ENCODE measurements around the gene CLCA2.
A peak's percentile ranks its signal among the peaks of the same experiment; 100 is the strongest.

CLCA2 gene, protein sequence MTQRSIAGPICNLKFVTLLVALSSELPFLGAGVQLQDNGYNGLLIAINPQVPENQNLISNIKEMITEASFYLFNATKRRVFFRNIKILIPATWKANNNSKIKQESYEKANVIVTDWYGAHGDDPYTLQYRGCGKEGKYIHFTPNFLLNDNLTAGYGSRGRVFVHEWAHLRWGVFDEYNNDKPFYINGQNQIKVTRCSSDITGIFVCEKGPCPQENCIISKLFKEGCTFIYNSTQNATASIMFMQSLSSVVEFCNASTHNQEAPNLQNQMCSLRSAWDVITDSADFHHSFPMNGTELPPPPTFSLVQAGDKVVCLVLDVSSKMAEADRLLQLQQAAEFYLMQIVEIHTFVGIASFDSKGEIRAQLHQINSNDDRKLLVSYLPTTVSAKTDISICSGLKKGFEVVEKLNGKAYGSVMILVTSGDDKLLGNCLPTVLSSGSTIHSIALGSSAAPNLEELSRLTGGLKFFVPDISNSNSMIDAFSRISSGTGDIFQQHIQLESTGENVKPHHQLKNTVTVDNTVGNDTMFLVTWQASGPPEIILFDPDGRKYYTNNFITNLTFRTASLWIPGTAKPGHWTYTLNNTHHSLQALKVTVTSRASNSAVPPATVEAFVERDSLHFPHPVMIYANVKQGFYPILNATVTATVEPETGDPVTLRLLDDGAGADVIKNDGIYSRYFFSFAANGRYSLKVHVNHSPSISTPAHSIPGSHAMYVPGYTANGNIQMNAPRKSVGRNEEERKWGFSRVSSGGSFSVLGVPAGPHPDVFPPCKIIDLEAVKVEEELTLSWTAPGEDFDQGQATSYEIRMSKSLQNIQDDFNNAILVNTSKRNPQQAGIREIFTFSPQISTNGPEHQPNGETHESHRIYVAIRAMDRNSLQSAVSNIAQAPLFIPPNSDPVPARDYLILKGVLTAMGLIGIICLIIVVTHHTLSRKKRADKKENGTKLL

GRCh38 chr1:86423873-86424272 is at the start of gene CLCA2:
CLCA2 (plus strand) TSS chr1:86424171; CDS start chr1:86424248, 77 bp downstream.
- Histone ChIP-seq H3K27ac (ENCODE audit: low read length) (no peak within 1 kb of the TSS), H3K27me3 (ENCODE audit: low read depth, low read length) (no peaks in the 10 kb centered on the region), H3K4me3 (ENCODE audit: low read depth in 1 of 2, low read length in 2 of 2) (no peak within 1 kb of the TSS), H3K36me3 (ENCODE audit: control insufficient read depth in 1 of 2, insufficient read depth in 2 of 2, low read length in 2 of 2) (no peaks in the 10 kb centered on the region), H3K4me1 (ENCODE audit: control insufficient read depth in 1 of 2, insufficient read depth in 2 of 2, low read length in 2 of 2) (no peaks in the 10 kb centered on the region), H3K9me3 (ENCODE audit: control insufficient read depth in 1 of 2, low read length in 2 of 2) (no peaks in the 10 kb centered on the region)

DNA sequence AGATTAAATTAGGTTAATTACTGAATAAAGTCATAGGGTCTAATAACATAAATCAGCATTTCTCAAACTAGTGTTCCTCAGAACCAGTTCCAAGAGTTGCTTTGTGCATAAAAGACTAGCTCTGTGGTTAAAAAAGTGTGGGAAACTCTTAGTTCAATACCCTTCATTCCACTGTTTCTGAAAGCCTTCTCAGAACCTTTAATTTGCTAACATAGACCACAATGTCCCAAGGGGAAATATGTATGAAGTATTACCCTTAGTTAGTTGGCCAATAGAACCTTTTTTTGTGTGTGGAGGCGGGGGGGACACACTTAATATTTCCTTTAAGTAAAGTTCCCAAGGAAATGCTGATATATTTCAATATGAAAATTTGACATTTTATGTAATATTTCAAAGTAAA is 48.3 kb upstream of the CLCA2 start:
- no peak overlapping the region for H3K4me3 ChIP-seq (ENCODE audit: low read depth in 1 of 2, low read length in 2 of 2)
- no peak overlapping the region for H3K27ac ChIP-seq (ENCODE audit: low read length)
- no peaks in the 10 kb centered on the region for H3K4me1 ChIP-seq (ENCODE audit: control insufficient read depth in 1 of 2, insufficient read depth in 2 of 2, low read length in 2 of 2)
- no peaks in the 10 kb centered on the region for H3K27me3 ChIP-seq (ENCODE audit: low read depth, low read length)
- H3K36me3 ChIP-seq (ENCODE audit: control insufficient read depth in 1 of 2, insufficient read depth in 2 of 2, low read length in 2 of 2): peaks cover 3 to 24% of the 10 kb centered on the region in 2 donors
- H3K9me3 ChIP-seq (ENCODE audit: control insufficient read depth in 1 of 2, low read length in 2 of 2): no peaks in the 10 kb centered on the region

DNA sequence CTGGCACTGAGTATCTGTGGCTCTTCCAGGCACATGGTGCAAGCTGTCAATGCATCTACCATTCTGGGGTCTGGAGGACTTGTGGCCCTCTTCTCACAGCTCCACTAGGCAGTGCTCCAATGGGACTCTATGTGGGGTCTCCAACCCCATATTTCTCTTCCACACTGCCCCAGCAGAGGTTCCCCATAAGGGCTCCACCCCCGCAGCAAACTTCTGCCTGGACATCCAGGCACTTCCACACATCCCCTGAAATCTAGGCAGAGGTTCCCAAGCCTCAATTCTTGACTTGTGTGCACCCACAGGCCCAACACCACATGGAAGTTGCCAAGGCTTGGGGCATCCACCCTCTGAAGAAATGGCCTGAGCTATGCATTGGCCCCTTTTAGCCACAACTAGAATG is 46.6 kb upstream of the CLCA2 start:
- Histone ChIP-seq H3K9me3 (ENCODE audit: control insufficient read depth in 1 of 2, low read length in 2 of 2) (no peaks in the 10 kb centered on the region), H3K4me3 (ENCODE audit: low read depth in 1 of 2, low read length in 2 of 2) (no peak overlapping the region), H3K36me3 (ENCODE audit: control insufficient read depth in 1 of 2, insufficient read depth in 2 of 2, low read length in 2 of 2) (peaks cover 3 to 24% of the 10 kb centered on the region in 2 donors), H3K27ac (ENCODE audit: low read length) (no peak overlapping the region), H3K27me3 (ENCODE audit: low read depth, low read length) (no peaks in the 10 kb centered on the region), H3K4me1 (ENCODE audit: control insufficient read depth in 1 of 2, insufficient read depth in 2 of 2, low read length in 2 of 2) (no peaks in the 10 kb centered on the region)

DNA sequence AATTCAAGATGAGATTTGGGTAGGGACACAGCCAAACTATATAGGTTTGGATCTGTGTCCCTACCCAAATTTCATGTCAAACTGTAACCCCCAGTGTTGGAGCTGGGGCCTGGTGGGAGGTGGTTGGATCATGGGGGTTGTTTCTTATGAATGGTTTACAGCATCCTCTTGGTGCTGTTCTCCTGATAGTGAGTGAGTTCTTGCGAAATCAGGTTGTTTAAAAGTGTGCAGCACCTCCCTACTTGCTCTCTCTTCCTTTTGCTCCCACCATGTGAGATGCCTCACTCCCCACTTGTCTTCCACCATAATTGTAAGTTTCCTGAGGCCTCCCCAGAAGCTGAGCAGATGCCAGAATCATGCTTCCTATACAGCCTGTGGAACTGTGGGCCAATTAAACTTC is 45.2 kb upstream of the CLCA2 start:
- H3K36me3 ChIP-seq (ENCODE audit: control insufficient read depth in 1 of 2, insufficient read depth in 2 of 2, low read length in 2 of 2): peaks cover 1 to 18% of the 10 kb centered on the region in 2 donors
- H3K27ac ChIP-seq (ENCODE audit: low read length): no peak overlapping the region
- H3K4me3 ChIP-seq (ENCODE audit: low read depth in 1 of 2, low read length in 2 of 2): no peak overlapping the region
- H3K9me3 ChIP-seq (ENCODE audit: control insufficient read depth in 1 of 2, low read length in 2 of 2): no peaks in the 10 kb centered on the region
- no peaks in the 10 kb centered on the region for H3K27me3 ChIP-seq (ENCODE audit: low read depth, low read length)
- H3K4me1 ChIP-seq (ENCODE audit: control insufficient read depth in 1 of 2, insufficient read depth in 2 of 2, low read length in 2 of 2): no peaks in the 10 kb centered on the region

GRCh38 chr1:86380257-86380861 is 43.6 kb upstream of the CLCA2 start:
- Histone ChIP-seq H3K36me3 (ENCODE audit: control insufficient read depth in 1 of 2, insufficient read depth in 2 of 2, low read length in 2 of 2) (peaks cover 0 to 10% of the 10 kb centered on the region in 2 donors), H3K27ac (ENCODE audit: low read length) (no peak overlapping the region), H3K9me3 (ENCODE audit: control insufficient read depth in 1 of 2, low read length in 2 of 2) (no peaks in the 10 kb centered on the region), H3K4me3 (ENCODE audit: low read depth in 1 of 2, low read length in 2 of 2) (no peak overlapping the region), H3K4me1 (ENCODE audit: control insufficient read depth in 1 of 2, insufficient read depth in 2 of 2, low read length in 2 of 2) (no peaks in the 10 kb centered on the region), H3K27me3 (ENCODE audit: low read depth, low read length) (no peaks in the 10 kb centered on the region)

- Histone ChIP-seq H3K4me1 (ENCODE audit: control insufficient read depth in 1 of 2, insufficient read depth in 2 of 2, low read length in 2 of 2) (no peaks in the 10 kb centered on the region), H3K4me3 (ENCODE audit: low read depth in 1 of 2, low read length in 2 of 2) (no peak overlapping the region), H3K27me3 (ENCODE audit: low read depth, low read length) (no peaks in the 10 kb centered on the region), H3K9me3 (ENCODE audit: control insufficient read depth in 1 of 2, low read length in 2 of 2) (no peaks in the 10 kb centered on the region), H3K36me3 (ENCODE audit: control insufficient read depth in 1 of 2, insufficient read depth in 2 of 2, low read length in 2 of 2) (peaks cover 0 to 10% of the 10 kb centered on the region in 2 donors), H3K27ac (ENCODE audit: low read length) (no peak overlapping the region)
Measured at GRCh38 chr1:86381223-86381622, 42.7 kb upstream of the CLCA2 start.

DNA sequence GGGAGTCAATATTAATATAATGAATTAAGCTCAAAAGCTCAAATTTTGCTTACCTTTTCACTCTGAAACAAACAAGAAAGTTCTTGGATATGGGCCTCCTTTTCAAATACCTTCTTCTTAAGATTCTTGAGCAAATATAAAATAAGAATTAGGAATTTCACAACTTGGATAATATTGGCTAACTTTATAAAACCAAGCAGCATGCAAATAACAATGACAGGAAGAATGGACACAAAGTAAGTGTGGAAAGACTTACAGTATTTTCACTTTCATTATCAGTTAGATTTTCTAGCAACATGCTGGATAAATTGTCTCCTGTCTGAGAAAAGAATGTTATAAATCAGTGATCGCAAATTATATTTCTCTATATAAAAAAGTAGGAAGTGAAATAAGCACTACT is 41.1 kb upstream of the CLCA2 start:
- no peaks in the 10 kb centered on the region for H3K36me3 ChIP-seq (ENCODE audit: control insufficient read depth in 1 of 2, insufficient read depth in 2 of 2, low read length in 2 of 2)
- no peak overlapping the region for H3K4me3 ChIP-seq (ENCODE audit: low read depth in 1 of 2, low read length in 2 of 2)
- no peaks in the 10 kb centered on the region for H3K27me3 ChIP-seq (ENCODE audit: low read depth, low read length)
- H3K9me3 ChIP-seq (ENCODE audit: control insufficient read depth in 1 of 2, low read length in 2 of 2): no peaks in the 10 kb centered on the region
- H3K27ac ChIP-seq (ENCODE audit: low read length): no peak overlapping the region
- no peaks in the 10 kb centered on the region for H3K4me1 ChIP-seq (ENCODE audit: control insufficient read depth in 1 of 2, insufficient read depth in 2 of 2, low read length in 2 of 2)

DNA sequence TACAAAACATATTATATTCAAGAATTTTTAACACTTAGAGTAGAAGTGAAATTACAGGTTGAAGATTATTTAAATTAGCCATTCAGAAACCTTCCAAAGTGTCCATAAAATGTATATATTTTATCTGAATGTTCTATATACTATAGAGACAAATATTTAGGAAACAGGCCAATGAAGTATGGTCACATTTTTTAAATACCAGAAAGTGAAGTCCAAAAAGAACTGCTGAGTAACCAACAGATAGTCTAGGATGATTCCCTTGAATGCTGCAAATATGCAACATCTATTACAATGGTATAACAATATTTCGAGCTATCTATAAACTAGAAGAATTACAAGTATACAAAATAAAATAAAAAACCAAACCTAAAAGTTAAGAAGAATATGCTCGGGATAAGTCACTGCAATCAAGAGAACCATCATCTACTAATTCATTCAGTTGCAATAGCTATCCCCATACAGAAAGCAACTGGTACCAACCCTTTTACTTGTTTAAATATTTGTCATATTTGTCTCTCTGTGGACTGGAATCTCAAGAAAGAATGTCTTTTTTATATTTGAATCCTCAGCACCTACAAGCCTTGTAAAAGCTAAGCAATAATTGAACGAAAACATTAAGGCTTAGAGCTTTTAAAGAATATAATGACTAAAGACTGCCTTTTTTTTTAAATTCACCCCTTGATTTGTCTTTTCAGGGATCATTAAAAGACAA is 35.9 kb upstream of the CLCA2 start:
- H3K36me3 ChIP-seq (ENCODE audit: control insufficient read depth in 1 of 2, insufficient read depth in 2 of 2, low read length in 2 of 2): no peaks in the 10 kb centered on the region
- no peak overlapping the region for H3K4me3 ChIP-seq (ENCODE audit: low read depth in 1 of 2, low read length in 2 of 2)
- H3K27ac ChIP-seq (ENCODE audit: low read length): no peak overlapping the region
- no peaks in the 10 kb centered on the region for H3K27me3 ChIP-seq (ENCODE audit: low read depth, low read length)
- H3K4me1 ChIP-seq (ENCODE audit: control insufficient read depth in 1 of 2, insufficient read depth in 2 of 2, low read length in 2 of 2): no peaks in the 10 kb centered on the region
- no peaks in the 10 kb centered on the region for H3K9me3 ChIP-seq (ENCODE audit: control insufficient read depth in 1 of 2, low read length in 2 of 2)

DNA sequence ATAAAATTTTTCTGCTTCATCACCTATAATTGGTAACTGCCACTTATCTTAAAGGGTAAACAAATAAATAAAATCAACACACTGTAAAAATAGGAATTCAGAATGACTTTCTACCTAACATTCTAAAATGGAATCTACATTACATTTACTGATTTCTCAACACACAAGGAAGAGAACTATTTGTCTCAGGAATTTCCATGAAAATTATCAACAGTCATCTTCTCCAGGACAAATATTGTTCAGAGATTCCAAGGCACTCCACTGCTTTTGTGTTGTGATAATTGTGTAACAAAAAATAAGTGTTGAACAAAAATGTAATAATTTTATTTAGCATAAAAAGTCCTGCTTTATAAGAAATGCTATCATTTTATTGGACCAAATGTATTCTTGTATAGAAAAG is 35.2 kb upstream of the CLCA2 start:
- Histone ChIP-seq H3K27ac (ENCODE audit: low read length) (no peak overlapping the region), H3K4me1 (ENCODE audit: control insufficient read depth in 1 of 2, insufficient read depth in 2 of 2, low read length in 2 of 2) (no peaks in the 10 kb centered on the region), H3K27me3 (ENCODE audit: low read depth, low read length) (no peaks in the 10 kb centered on the region), H3K36me3 (ENCODE audit: control insufficient read depth in 1 of 2, insufficient read depth in 2 of 2, low read length in 2 of 2) (no peaks in the 10 kb centered on the region), H3K9me3 (ENCODE audit: control insufficient read depth in 1 of 2, low read length in 2 of 2) (no peaks in the 10 kb centered on the region), H3K4me3 (ENCODE audit: low read depth in 1 of 2, low read length in 2 of 2) (no peak overlapping the region)

DNA sequence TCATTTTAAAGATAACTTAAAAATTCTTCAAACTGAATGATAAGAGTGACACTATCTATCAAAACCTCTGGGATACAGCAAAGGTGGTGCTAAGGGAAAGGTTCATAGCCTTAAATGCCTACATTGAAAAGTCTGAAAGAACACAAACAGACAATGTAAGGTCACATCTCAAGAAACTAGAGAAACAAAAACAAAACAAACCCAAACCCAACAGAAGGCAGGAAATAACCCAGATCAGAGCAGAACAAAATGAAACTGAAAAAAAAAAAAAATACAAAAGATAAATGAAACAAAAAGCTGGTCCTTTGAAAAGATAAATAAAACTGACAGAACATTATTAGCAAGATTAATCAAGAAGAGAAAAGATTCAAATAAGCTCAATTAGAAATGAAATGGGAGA is 34.7 kb upstream of the CLCA2 start:
- Histone ChIP-seq H3K9me3 (ENCODE audit: control insufficient read depth in 1 of 2, low read length in 2 of 2) (no peaks in the 10 kb centered on the region), H3K4me3 (ENCODE audit: low read depth in 1 of 2, low read length in 2 of 2) (no peak overlapping the region), H3K27me3 (ENCODE audit: low read depth, low read length) (no peaks in the 10 kb centered on the region), H3K27ac (ENCODE audit: low read length) (no peak overlapping the region), H3K36me3 (ENCODE audit: control insufficient read depth in 1 of 2, insufficient read depth in 2 of 2, low read length in 2 of 2) (no peaks in the 10 kb centered on the region), H3K4me1 (ENCODE audit: control insufficient read depth in 1 of 2, insufficient read depth in 2 of 2, low read length in 2 of 2) (no peaks in the 10 kb centered on the region)

DNA sequence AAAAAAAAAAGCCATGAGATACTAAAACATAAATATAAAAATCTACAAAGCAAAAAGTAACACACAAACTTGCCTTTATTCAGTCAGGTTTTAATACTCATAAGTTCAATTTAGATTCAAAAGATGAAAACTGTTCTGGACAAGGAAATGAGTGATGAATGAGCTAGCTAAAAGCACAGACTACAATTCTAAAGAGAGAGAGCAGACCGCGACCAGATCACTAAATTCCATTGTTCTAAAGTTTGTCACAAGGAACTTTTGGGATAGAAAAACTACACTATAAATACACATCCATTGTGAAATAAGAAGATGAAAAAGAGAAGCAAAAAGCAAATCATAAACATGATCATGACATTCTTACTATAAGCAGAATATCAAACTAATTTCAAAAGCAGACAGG is 29.6 kb upstream of the CLCA2 start:
- H3K4me3 ChIP-seq (ENCODE audit: low read depth in 1 of 2, low read length in 2 of 2): peak overlapping the region in 1 of 2 donors; percentile 85
- no peak overlapping the region for H3K27ac ChIP-seq (ENCODE audit: low read length)
- peaks cover 0 to 7% of the 10 kb centered on the region in 2 donors for H3K36me3 ChIP-seq (ENCODE audit: control insufficient read depth in 1 of 2, insufficient read depth in 2 of 2, low read length in 2 of 2)
- no peaks in the 10 kb centered on the region for H3K4me1 ChIP-seq (ENCODE audit: control insufficient read depth in 1 of 2, insufficient read depth in 2 of 2, low read length in 2 of 2)
- H3K9me3 ChIP-seq (ENCODE audit: control insufficient read depth in 1 of 2, low read length in 2 of 2): no peaks in the 10 kb centered on the region
- no peaks in the 10 kb centered on the region for H3K27me3 ChIP-seq (ENCODE audit: low read depth, low read length)

Data from muscle layer of duodenum (tissue), 2 donors.